Measurements from ENCODE around the gene ARL4A.

ARL4A gene

GRCh38 chr7:12674053-12674452 is 13.4 kb upstream of the ARL4A start:
- H3K4me2 ChIP-seq (ENCODE audit: low read depth, low read length, poor library complexity, severe bottlenecking): no peak overlapping the region
- no peaks in the 10 kb centered on the region for H3K79me2 ChIP-seq (ENCODE audit: insufficient read depth, low read length)
- H3K27me3 ChIP-seq (ENCODE audit: insufficient read depth, low read length, poor library complexity, severe bottlenecking): no peaks in the 10 kb centered on the region
- no peaks in the 10 kb centered on the region for H4K20me1 ChIP-seq (ENCODE audit: insufficient read depth, low read length, poor library complexity, severe bottlenecking)
- no peak overlapping the region for H2AFZ ChIP-seq (ENCODE audit: low read length)
- H3K9me3 ChIP-seq (ENCODE audit: insufficient read depth, low read depth, low read length): no peaks in the 10 kb centered on the region
- no peaks in the 10 kb centered on the region for H3K36me3 ChIP-seq (ENCODE audit: insufficient read depth, low read length)
- no peaks in the 10 kb centered on the region for H3K4me1 ChIP-seq (ENCODE audit: insufficient read depth, low read length, poor library complexity, severe bottlenecking)
- H3K9ac ChIP-seq (ENCODE audit: low read depth, low read length, poor library complexity, severe bottlenecking): no peak overlapping the region
- no peak for TF ChIP-seq EZH2phosphoT487 (IDR thresholded peaks at IDR 0.05; ENCODE audit: borderline replicate concordance)
- no peaks in the 10 kb centered on the region for H3K9me2 ChIP-seq (replicated peaks; ENCODE audit: low read depth, low read length)
- no peak overlapping the region for H3K4me3 ChIP-seq (ENCODE audit: low read length, poor library complexity, severe bottlenecking)
- H3F3A ChIP-seq (ENCODE audit: low read depth): no peaks in the 10 kb centered on the region

- Histone ChIP-seq H3K4me3 (ENCODE audit: low read length, poor library complexity, severe bottlenecking) (no peak overlapping the region), H3K9me3 (ENCODE audit: insufficient read depth, low read depth, low read length) (no peaks in the 10 kb centered on the region), H3K4me1 (ENCODE audit: insufficient read depth, low read length, poor library complexity, severe bottlenecking) (no peaks in the 10 kb centered on the region), H3K4me2 (ENCODE audit: low read depth, low read length, poor library complexity, severe bottlenecking) (no peak overlapping the region), H3K27me3 (ENCODE audit: insufficient read depth, low read length, poor library complexity, severe bottlenecking) (no peaks in the 10 kb centered on the region), H3F3A (ENCODE audit: low read depth) (no peaks in the 10 kb centered on the region), H3K79me2 (ENCODE audit: insufficient read depth, low read length) (no peaks in the 10 kb centered on the region), H2AFZ (ENCODE audit: low read length) (no peak overlapping the region), H3K36me3 (ENCODE audit: insufficient read depth, low read length) (no peaks in the 10 kb centered on the region), H3K9me2 (replicated peaks; ENCODE audit: low read depth, low read length) (no peaks in the 10 kb centered on the region), H3K9ac (ENCODE audit: low read depth, low read length, poor library complexity, severe bottlenecking) (no peak overlapping the region), H4K20me1 (ENCODE audit: insufficient read depth, low read length, poor library complexity, severe bottlenecking) (no peaks in the 10 kb centered on the region)
- TF ChIP-seq EZH2phosphoT487 (IDR thresholded peaks at IDR 0.05; ENCODE audit: borderline replicate concordance) (no peak), CTCF (conservative IDR thresholded peaks at IDR 0.05; ENCODE audit: low read length) (peak; percentile 48)
These were observed 12.6 kb upstream of the ARL4A start for GRCh38 chr7:12674861-12675260.

- Histone ChIP-seq H2AFZ (ENCODE audit: low read length) (no peak overlapping the region), H3K9me3 (ENCODE audit: insufficient read depth, low read depth, low read length) (no peaks in the 10 kb centered on the region), H3K4me1 (ENCODE audit: insufficient read depth, low read length, poor library complexity, severe bottlenecking) (no peaks in the 10 kb centered on the region), H3F3A (ENCODE audit: low read depth) (no peaks in the 10 kb centered on the region), H3K27me3 (ENCODE audit: insufficient read depth, low read length, poor library complexity, severe bottlenecking) (no peaks in the 10 kb centered on the region), H3K36me3 (ENCODE audit: insufficient read depth, low read length) (no peaks in the 10 kb centered on the region), H3K9ac (ENCODE audit: low read depth, low read length, poor library complexity, severe bottlenecking) (no peak overlapping the region), H3K79me2 (ENCODE audit: insufficient read depth, low read length) (no peaks in the 10 kb centered on the region), H3K4me2 (ENCODE audit: low read depth, low read length, poor library complexity, severe bottlenecking) (no peak overlapping the region), H3K9me2 (replicated peaks; ENCODE audit: low read depth, low read length) (no peaks in the 10 kb centered on the region), H3K4me3 (ENCODE audit: low read length, poor library complexity, severe bottlenecking) (no peak overlapping the region), H4K20me1 (ENCODE audit: insufficient read depth, low read length, poor library complexity, severe bottlenecking) (no peaks in the 10 kb centered on the region)
- TF ChIP-seq CTCF (conservative IDR thresholded peaks at IDR 0.05; ENCODE audit: low read length) (no peak), EZH2phosphoT487 (IDR thresholded peaks at IDR 0.05; ENCODE audit: borderline replicate concordance) (no peak)
These were observed 3.5 kb upstream of the ARL4A start for GRCh38 chr7:12683678-12684585.

All from Loucy (cell line).